WTC11 (cell line): ENCODE results near the gene SKAP2.

Experiments
- ATF2 ChIP-seq: sonication (generic); formaldehyde crosslinking; IDR thresholded peaks from 2 replicates; pipeline ENCODE4 v1.8.1; 2022; ENCODE audit warnings: low read depth, missing genetic modification reagents, borderline replicate concordance
- ATF6 ChIP-seq: sonication (generic); formaldehyde crosslinking; IDR thresholded peaks from 2 replicates; pipeline ENCODE4 v1.8.1; 2023; ENCODE audit warnings: mild to moderate bottlenecking, missing genetic modification reagents
- CTCF ChIP-seq: fragments of 200-600 bp; IDR thresholded peaks from 2 replicates; pipeline ENCODE4 v1.8.0; 2022; ENCODE audit warnings: antibody characterized with exemption
- ETV6 ChIP-seq: sonication (generic); formaldehyde crosslinking; IDR thresholded peaks from 2 replicates; pipeline ENCODE4 v1.8.1; 2022; ENCODE audit warnings: mild to moderate bottlenecking, missing genetic modification reagents
- FOXJ3 ChIP-seq: sonication (generic); formaldehyde crosslinking; IDR thresholded peaks from 2 replicates; pipeline ENCODE4 v1.9.0; 2021; ENCODE audit warnings: missing genetic modification reagents, mild to moderate bottlenecking, borderline replicate concordance
- FOXK1 ChIP-seq: sonication (generic); formaldehyde crosslinking; IDR thresholded peaks from 2 replicates; pipeline ENCODE4 v1.8.0; 2022; ENCODE audit warnings: mild to moderate bottlenecking, moderate library complexity, missing genetic modification reagents
- IRF1 ChIP-seq: sonication (generic); formaldehyde crosslinking; IDR thresholded peaks from 2 replicates; pipeline ENCODE4 v1.8.0; 2023; ENCODE audit warnings: missing genetic modification reagents
- KAT7 ChIP-seq: sonication (generic); formaldehyde crosslinking; IDR thresholded peaks from 2 replicates; pipeline ENCODE4 v1.8.1; 2023; ENCODE audit warnings: missing genetic modification reagents, mild to moderate bottlenecking, borderline replicate concordance
- MAX ChIP-seq: sonication (generic); formaldehyde crosslinking; IDR thresholded peaks from 2 replicates; pipeline ENCODE4 v1.8.0; 2022; ENCODE audit warnings: mild to moderate bottlenecking, missing genetic modification reagents
- MXD4 ChIP-seq: fragments of 250-450 bp; sonication (Bioruptor Pico); IDR thresholded peaks from 2 replicates; pipeline ENCODE4 v1.8.0; 2021; ENCODE audit warnings: mild to moderate bottlenecking, moderate library complexity, borderline replicate concordance
- NR2C2 ChIP-seq: sonication (generic); formaldehyde crosslinking; IDR thresholded peaks from 2 replicates; pipeline ENCODE4 v1.8.0; 2022; ENCODE audit warnings: mild to moderate bottlenecking, missing genetic modification reagents
- SMAD4 ChIP-seq: sonication (generic); formaldehyde crosslinking; IDR thresholded peaks from 2 replicates; pipeline ENCODE4 v1.8.0; 2022; ENCODE audit warnings: mild to moderate bottlenecking, missing genetic modification reagents
- SP1 ChIP-seq: sonication (generic); formaldehyde crosslinking; conservative IDR thresholded peaks from 2 replicates; pipeline ENCODE4 v1.8.1; 2022; ENCODE audit warnings: missing genetic modification reagents

GRCh38 chr7:26627891-26628341 is 236.5 kb downstream of the SKAP2 start:
- TF ChIP-seq ETV6 (no peak), FOXJ3 (no peak), CTCF (no peak), MAX (CRISPR knock-in tag) (no peak), SMAD4 (CRISPR knock-in tag) (no peak), IRF1 (no peak), FOXK1 (no peak), SP1 (CRISPR knock-in tag) (no peak), ATF6 (CRISPR knock-in tag) (no peak), NR2C2 (CRISPR knock-in tag) (no peak), ATF2 (CRISPR knock-in tag) (no peak), KAT7 (no peak), MXD4 (no peak)
